Calu3 (cell line): Measurements from ENCODE around the gene GPC1. TPM values are rescaled to one million over a fixed set of nuclear protein-coding genes. Genes with fewer than 3 reads are reported as not detected.

ENCODE experiments used
- BruUV-seq: library from RNA; stranded (reverse); fragments of 400-500 nt; replicated peaks from 2 replicates; lab custom pipeline; 2021; lab: Mats Ljungman, UMichigan
- CTCF ChIA-PET: fragments of 300-600 bp; sonication (Branson Sonifier 250); formaldehyde crosslinking; loops from one replicate; lab custom pipeline; 2022; ENCODE audit warnings: antibody characterized with exemption; lab: Charles Lee
- DNase-seq: peaks from one replicate; pipeline ENCODE4 v3.0.0; 2022
- H3K27ac Mint-ChIP-seq: one replicate; pipeline ENCODE4 v1.8.0; 2022; ENCODE audit warnings: mixed read lengths; ENCODE audit not compliant: unreplicated experiment
- H3K27me3 Mint-ChIP-seq: one replicate; pipeline ENCODE4 v1.8.0; 2022; ENCODE audit warnings: mixed read lengths; ENCODE audit not compliant: unreplicated experiment
- H3K36me3 Mint-ChIP-seq: one replicate; pipeline ENCODE4 v1.8.0; 2022; ENCODE audit warnings: mild to moderate bottlenecking, moderate library complexity, mixed read lengths; ENCODE audit not compliant: insufficient read depth, unreplicated experiment
- H3K4me1 Mint-ChIP-seq: one replicate; pipeline ENCODE4 v1.8.0; 2022; ENCODE audit warnings: mild to moderate bottlenecking, low read depth, mixed read lengths; ENCODE audit not compliant: unreplicated experiment
- H3K4me3 Mint-ChIP-seq: one replicate; pipeline ENCODE4 v1.8.0; 2022; ENCODE audit warnings: mild to moderate bottlenecking, low read depth, moderate library complexity, mixed read lengths; ENCODE audit not compliant: unreplicated experiment
- H3K9me3 Mint-ChIP-seq: one replicate; pipeline ENCODE4 v1.8.0; 2022; ENCODE audit warnings: low read depth, mixed read lengths; ENCODE audit not compliant: unreplicated experiment
- CTCF ChIP-seq: fragments of 200-600 bp; IDR thresholded peaks from one replicate; pipeline ENCODE4 v1.8.0; 2022; ENCODE audit warnings: antibody characterized with exemption; ENCODE audit not compliant: unreplicated experiment
- intact Hi-C: fragments of 100-400 bp; cut with micrococcal nuclease; formaldehyde crosslinking; loops from one replicate; pipeline ENCODE4 v1.10.0; 2022; ENCODE audit not compliant: unreplicated experiment
- total RNA-seq: library from RNA; stranded (reverse); gene quantifications from 2 replicates; pipeline ENCODE4 v1.2.3, GENCODE V29; 2022

The GPC1 gene
- total RNA-seq, 1 experiment from 2014 or later, result 51.5 TPM

- peaks cover 19% of the 10 kb centered on the region for H3K4me1 Mint-ChIP-seq
- H3K27me3 Mint-ChIP-seq, result peaks cover 27% of the 10 kb centered on the region
- no peak overlapping the region for H3K4me3 Mint-ChIP-seq
- CTCF ChIA-PET, result interaction anchor here (0.5 kb wide), 1 partner anchor 103 kb away, joined by 4 read pairs; no protein-coding TSS in a partner anchor
- no peak for TF ChIP-seq CTCF
- DNase-seq, result no peak
- no TSS peak for BruUV-seq
- no peak overlapping the region for H3K27ac Mint-ChIP-seq
- intact Hi-C loops, result loop anchor here (10.0 kb wide), 1 partner anchor 126 kb away; no protein-coding TSS in a partner anchor
- H3K36me3 Mint-ChIP-seq, result peaks cover 29% of the 10 kb centered on the region
- H3K9me3 Mint-ChIP-seq, result peaks cover 6% of the 10 kb centered on the region
Measured at GRCh38 chr2:240430595-240430994, 4.9 kb upstream of the GPC1 start.

- Mint-ChIP-seq H3K27me3 (peaks cover 22% of the 10 kb centered on the region), H3K9me3 (peaks cover 4% of the 10 kb centered on the region), H3K27ac (no peak overlapping the region), H3K4me3 (no peak overlapping the region), H3K36me3 (peaks cover 30% of the 10 kb centered on the region), H3K4me1 (peaks cover 19% of the 10 kb centered on the region)
- CTCF ChIA-PET, result interaction anchor here (0.5 to 1.1 kb wide), 2 partner anchors 104 to 370 kb away, joined by 3 to 4 read pairs; no protein-coding TSS in a partner anchor
- no peak for DNase-seq
- BruUV-seq, result no TSS peak
- no peak for TF ChIP-seq CTCF
- intact Hi-C loops, result loop anchor here (10.0 kb wide), 1 partner anchor 126 kb away; no protein-coding TSS in a partner anchor
Measured at GRCh38 chr2:240431271-240431660, 4.2 kb upstream of the GPC1 start.

GRCh38 chr2:240431661-240432424 is 3.6 kb upstream of the GPC1 start:
- Mint-ChIP-seq H3K9me3 (no peaks in the 10 kb centered on the region), H3K36me3 (peaks cover 36% of the 10 kb centered on the region), H3K4me3 (no peak overlapping the region), H3K27me3 (peaks cover 17% of the 10 kb centered on the region), H3K27ac (no peak overlapping the region), H3K4me1 (peaks cover 15% of the 10 kb centered on the region)
- no TSS peak for BruUV-seq
- intact Hi-C loops, result loop anchor here (10.0 kb wide), 1 partner anchor 127 kb away; no protein-coding TSS in a partner anchor
- CTCF ChIA-PET, result interaction anchor here (1.1 kb wide), 1 partner anchor 371 kb away, joined by 3 read pairs; no protein-coding TSS in a partner anchor
- TF ChIP-seq CTCF, result no peak
- no peak for DNase-seq

- Mint-ChIP-seq H3K9me3 (no peaks in the 10 kb centered on the region), H3K4me1 (peaks cover 13% of the 10 kb centered on the region), H3K27me3 (peaks cover 14% of the 10 kb centered on the region), H3K4me3 (no peak overlapping the region), H3K27ac (no peak overlapping the region), H3K36me3 (peaks cover 40% of the 10 kb centered on the region)
- no peak for DNase-seq
- CTCF ChIA-PET, result interaction anchor here (1.1 kb wide), 1 partner anchor 371 kb away, joined by 3 read pairs; no protein-coding TSS in a partner anchor
- no peak for TF ChIP-seq CTCF
- intact Hi-C loops, result loop anchor here (10.0 kb wide), 1 partner anchor 128 kb away; no protein-coding TSS in a partner anchor
- BruUV-seq, result no TSS peak
Measured at GRCh38 chr2:240432430-240432819, 3.0 kb upstream of the GPC1 start.
